Stimulated activated CD8-positive, alpha-beta memory T cell treated with anti-CD3 and anti-CD28 coated beads, Interleukin-7, amount 100 ng/mL, for 4 hours (primary cell): ENCODE results near the gene ACOT6.
"Not testable (repeated sequence)": the region's sequence is repeated elsewhere in the genome, so short reads cannot be mapped to it uniquely, and the experiment has no call there.

Source experiments
- DNase-seq, 2 donors: peaks; one replicate each; pipeline ENCODE4 v3.0.0-alpha.2; 2020; ENCODE audit warnings: low read depth in 2 of 2

Gene ACOT6

DNA sequence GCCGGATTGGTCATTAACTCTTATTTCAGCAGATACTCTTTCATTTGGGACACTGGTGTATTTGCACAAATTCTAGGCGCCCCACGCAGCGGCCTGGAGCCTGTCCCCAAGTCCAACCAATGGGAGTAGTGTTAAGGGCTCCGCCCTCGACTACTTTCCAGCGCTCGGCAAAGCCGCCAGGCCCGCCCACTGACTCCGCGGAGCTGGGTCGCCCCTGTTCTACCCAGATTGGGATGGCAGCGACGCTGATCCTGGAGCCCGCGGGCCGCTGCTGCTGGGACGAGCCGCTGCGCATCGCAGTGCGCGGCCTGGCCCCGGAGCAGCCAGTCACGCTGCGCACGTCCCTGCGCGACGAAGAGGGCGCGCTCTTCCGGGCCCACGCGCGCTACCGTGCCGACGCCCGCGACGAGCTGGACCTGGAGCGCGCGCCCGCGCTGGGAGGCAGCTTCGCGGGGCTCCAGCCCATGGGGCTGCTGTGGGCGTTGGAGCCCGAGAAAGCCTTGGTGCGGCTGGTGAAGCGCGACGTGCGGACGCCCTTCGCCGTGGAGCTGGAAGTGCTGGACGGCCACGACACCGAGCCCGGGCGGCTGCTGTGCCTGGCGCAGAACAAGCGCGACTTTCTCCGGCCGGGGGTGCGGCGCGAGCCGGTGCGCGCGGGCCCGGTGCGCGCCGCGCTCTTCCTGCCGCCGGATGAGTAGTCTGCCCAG is at the start of gene ACOT6:
ACOT6 (plus strand) TSS at position 179 of the 707 bp plus-strand sequence; CDS start at position 234, 55 bp downstream.
- peak; percentile 15 to 63 for DNase-seq

GRCh38 chr14:73562696-73563095 is 49.6 kb upstream of the ACOT6 start:
- not testable (repeated sequence) for DNase-seq

DNA sequence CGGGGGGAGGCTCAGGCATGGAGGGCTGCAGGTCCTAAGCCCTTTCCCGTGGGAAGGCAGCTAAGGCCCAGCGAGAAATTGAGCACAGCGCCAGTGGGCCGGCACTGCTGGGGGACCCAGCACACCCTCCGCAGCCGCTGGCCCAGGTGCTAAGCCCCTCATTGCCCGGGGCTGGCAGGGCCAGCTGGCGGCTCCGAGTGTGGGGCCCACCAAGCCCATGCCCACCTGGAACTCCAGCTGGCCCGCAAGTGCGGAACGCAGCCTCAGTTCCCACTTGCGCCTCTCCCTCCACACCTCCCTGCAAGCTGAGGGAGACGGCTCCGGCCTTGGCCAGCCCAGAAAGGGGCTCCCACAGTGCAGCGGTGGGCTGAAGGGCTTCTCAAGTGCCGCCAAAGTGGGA is 45.9 kb upstream of the ACOT6 start:
- DNase-seq = not testable (repeated sequence)

- not testable (repeated sequence) for DNase-seq
Observed at GRCh38 chr14:73566935-73567334, 45.4 kb upstream of the ACOT6 start.

- no peak for DNase-seq
Observed at GRCh38 chr14:73567358-73567757, 45.0 kb upstream of the ACOT6 start.

- DNase-seq = no peak
Observed at GRCh38 chr14:73567951-73568885, 44.1 kb upstream of the ACOT6 start.

GRCh38 chr14:73568886-73569184 is 43.5 kb upstream of the ACOT6 start:
- DNase-seq = not testable (repeated sequence)

DNA sequence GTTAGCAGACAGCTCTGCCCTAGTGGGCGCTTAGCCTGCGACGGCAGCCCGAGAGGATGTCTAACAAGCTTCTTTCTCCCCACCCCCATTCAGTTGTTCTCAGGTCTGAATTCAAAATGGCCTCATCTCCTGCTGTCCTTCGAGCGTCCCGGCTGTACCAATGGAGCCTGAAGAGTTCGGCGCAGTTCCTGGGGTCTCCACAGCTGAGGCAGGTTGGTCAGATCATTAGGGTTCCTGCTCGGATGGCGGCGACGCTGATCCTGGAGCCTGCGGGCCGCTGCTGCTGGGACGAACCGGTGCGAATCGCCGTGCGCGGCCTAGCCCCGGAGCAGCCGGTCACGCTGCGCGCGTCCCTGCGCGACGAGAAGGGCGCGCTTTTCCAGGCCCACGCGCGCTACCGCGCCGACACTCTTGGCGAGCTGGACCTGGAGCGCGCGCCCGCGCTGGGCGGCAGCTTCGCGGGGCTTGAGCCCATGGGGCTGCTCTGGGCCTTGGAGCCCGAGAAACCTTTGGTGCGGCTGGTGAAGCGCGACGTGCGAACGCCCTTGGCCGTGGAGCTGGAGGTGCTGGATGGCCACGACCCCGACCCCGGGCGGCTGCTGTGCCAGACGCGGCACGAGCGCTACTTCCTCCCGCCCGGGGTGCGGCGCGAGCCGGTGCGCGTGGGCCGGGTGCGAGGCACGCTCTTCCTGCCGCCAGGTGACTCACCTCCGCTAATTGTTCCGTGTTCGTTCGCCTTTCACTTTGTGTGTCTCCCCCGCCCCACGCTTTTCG is 42.9 kb upstream of the ACOT6 start, which contains the start of gene ACOT2:
ACOT2 (plus strand) TSS at position 29 of the 774 bp plus-strand sequence; CDS start at position 57, 28 bp downstream.
- DNase-seq = peak; percentile 80 to 85

GRCh38 chr14:73570913-73571312 is 41.4 kb upstream of the ACOT6 start:
- DNase-seq = peak; percentile 39 to 45

DNA sequence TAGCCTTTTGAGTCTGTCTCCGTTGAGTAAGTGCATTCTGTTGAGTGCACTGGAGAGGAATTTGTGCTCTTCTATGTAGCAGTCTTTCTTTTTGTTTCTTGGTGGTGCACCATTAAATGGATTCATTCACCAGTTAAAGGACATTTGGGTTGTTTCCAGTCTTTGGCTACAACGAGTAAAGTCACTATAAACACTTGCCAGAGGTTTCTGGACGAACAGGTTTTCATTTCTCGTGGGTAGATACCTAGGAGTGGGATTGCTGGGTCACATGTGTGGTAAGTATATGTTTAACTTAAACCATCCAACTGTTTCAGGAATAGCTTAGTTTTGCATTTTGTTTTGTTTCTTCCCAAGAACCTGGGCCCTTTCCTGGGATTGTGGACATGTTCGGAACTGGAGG is 39.3 kb upstream of the ACOT6 start:
- DNase-seq = not testable (repeated sequence)

GRCh38 chr14:73573740-73574139 is 38.6 kb upstream of the ACOT6 start:
- DNase-seq = not testable (repeated sequence)

DNA sequence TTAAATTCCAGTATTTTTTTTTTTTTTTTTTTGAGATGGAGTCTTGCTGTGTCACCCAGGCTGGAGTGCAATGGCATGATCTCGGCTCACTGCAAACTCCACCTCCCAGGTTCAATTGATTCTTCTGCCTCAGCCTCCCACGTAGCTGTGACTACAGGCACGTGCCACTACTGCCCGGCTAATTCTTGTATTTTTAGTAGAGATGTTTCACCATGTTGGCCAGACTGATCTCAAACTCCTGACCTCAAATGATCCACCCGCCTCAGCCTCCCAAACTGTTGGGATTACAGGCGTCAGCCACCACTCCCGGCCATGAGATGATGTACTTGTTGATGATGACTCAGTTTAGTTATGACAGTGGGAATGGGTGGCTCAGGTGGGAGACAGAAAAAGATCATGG is 38.1 kb upstream of the ACOT6 start:
- DNase-seq = not testable (repeated sequence)

DNA sequence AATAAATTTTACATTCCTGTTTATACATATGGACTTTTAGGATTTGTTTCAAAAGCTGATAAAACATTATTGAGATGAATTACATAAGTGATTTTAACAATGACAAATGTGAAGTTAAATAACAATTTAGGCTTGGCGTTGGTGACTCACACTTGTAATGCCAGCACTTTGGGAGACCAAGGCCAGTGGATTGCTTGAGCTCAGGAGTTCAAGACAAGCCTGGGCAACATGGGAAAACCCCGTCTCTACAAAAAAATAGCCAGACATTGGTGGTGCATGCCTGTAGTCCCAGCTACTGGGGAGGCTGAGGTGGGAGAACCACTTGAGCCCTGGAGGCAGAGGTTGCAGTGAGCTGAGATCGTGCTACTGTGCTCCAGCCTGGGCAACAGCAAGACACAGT is 35.9 kb upstream of the ACOT6 start:
- DNase-seq = no peak

DNA sequence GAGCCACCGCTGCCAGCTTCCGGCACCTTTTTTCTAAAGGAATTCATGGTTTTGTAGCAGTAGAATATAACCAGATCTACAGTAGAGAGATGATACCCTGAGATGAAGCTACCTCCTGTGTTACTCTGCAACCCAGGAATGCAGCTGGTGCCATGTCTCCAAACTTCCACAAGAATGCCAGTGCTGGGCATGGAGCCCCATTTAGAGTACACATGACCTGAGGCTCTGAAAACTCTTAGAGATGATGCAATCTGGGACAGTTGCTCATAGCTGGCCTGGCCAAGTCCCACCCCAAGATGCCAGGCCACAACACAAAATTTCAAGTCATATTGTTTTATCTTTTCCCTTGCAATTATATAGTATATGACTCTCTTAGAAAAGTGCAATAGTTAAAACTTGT is 35.1 kb upstream of the ACOT6 start:
- not testable (repeated sequence) for DNase-seq

DNA sequence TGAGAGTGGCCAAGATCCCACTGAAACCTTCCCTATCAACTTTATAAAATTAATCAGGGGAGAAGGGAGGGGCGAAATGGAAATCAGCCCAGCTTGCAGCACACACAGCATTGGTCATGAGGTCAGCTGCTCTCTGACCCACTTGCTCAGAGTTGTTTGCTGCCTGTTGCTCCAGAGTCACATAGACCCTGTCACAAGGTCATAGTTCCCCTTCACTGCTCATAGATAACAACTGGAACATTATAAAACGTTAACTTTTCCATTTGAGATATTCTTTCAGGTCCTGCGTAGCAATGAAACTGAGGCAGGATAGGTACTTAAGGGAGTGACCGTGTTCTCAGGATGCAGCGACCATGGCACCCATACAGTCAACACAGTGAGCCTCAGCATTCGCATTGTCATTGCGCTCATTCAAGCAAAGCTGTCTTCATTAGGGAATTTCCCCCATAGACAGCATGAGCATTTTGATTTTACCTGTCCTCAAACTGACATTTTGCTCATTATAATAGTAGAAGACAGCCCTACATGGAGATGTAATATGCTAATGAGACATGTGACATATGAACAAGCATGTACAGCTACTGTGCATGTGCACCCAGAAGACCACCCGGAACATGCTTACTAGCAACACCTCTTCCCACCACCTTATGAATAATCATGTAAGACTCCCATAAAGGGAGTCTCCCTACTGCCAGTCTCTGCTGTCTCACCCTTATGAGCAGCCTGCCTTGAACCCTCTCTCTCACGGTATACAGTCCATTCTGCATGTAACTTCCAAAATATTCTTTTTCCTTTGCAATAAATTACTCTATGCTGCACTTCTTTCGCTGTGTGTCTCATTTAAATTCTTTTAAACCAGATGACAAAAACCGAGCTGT is 30.0 kb upstream of the ACOT6 start:
- DNase-seq = not testable (repeated sequence)

- no peak for DNase-seq
Observed at GRCh38 chr14:73588695-73589094, 23.6 kb upstream of the ACOT6 start.

DNA sequence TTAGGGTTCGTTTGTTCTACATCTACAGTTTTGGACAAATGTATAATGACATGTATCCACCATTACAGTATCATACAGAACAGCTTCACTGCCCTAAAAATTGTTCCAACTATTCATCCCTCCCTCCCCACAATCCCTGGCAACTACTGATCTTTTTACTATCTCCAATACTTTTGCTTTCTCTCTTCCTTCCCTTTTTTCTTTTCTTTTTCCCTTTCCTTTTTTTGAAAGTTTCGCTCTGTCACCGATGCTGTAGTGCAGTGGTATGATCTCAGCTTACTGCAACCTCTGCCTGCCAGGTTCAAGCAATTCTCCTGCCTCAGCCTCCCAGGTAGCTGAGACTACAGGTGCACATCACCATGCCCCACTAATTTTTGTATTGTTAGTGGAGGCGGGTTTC is 23.2 kb upstream of the ACOT6 start:
- DNase-seq = no peak

DNA sequence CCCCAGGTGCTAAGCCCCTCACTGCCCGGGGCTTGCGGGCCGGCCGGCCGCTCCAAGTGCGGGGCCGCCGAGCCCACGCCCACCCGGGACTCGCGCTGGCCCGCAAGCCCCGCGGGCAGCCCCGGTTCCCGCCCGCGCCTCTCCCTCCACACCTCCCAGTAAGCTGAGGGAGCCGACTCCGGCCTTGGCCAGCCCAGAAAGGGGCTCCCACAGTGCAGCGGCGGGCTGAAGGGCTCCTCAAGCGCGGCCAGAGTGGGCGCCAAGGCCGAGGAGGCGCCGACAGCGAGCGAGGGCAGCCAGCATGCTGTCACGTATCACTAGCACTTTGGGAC is 21.7 kb upstream of the ACOT6 start:
- not testable (repeated sequence) for DNase-seq

DNA sequence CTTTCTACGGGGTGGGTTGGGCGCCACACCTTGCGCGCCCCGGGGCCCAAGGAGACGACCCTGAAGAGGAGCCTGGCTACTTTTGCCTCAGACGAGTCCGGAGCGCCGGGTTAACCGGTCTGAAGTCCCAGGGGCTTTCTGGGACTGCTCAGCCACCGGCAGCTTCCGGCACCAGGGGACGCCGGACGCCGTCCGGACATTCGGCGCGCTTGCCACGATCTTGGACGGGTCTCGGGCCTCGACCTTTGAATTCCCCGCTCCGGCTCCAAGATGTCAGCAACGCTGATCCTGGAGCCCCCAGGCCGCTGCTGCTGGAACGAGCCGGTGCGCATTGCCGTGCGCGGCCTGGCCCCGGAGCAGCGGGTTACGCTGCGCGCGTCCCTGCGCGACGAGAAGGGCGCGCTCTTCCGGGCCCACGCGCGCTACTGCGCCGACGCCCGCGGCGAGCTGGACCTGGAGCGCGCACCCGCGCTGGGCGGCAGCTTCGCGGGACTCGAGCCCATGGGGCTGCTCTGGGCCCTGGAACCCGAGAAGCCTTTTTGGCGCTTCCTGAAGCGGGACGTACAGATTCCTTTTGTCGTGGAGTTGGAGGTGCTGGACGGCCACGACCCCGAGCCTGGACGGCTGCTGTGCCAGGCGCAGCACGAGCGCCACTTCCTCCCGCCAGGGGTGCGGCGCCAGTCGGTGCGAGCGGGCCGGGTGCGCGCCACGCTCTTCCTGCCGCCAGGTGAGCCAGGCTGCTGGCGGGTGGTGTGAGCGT is 20.4 kb upstream of the ACOT6 start, which contains the start of gene ACOT4:
ACOT4 (plus strand) TSS at position 184 of the 760 bp plus-strand sequence; CDS start at position 271, 87 bp downstream.
- DNase-seq = peak in 1 of 2 donors; percentile 45

GRCh38 chr14:73594491-73594890 is 17.8 kb upstream of the ACOT6 start:
- DNase-seq = no peak
